ENCODE results near the gene ZNF750.

ZNF750 gene

DNA sequence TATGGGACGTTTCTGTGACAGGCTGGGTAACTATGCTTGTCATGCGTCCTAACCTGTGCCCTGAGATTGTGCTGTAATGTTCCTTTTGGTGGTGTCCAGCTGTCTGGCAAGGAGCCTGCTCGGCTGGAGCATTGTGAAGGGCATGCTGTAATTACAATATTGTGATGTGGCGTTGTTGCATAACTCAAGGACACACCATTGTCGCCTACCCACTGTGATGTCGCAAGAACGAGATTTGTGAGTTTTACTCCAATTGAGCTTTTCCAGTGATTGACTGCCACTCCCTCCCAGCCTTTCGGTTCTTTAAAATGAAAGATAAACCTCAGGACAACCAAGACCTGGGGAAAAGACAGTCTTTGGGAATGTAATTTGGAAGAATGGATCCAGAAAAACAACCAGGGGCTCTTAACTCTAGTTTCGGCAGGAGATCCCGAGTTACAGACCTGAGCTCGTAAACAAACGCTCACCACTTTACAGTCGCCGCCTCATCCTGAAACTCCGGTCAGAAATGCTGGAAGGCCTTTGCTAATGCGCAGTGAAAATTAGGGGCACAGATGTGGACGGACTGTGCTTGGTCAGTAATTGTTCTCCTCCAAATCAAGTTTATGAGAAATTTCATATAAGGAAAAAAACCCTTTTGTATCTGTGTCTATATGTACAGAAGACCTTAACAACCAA lies 1.3 kb downstream of the ZNF750 start (continued):
- TF ChIP-seq ZNF148 (tag by site-specific recombination; IDR thresholded peaks at IDR 0.05; ENCODE audit: borderline replicate concordance) = no peak
- TF ChIP-seq, protein P1, sequence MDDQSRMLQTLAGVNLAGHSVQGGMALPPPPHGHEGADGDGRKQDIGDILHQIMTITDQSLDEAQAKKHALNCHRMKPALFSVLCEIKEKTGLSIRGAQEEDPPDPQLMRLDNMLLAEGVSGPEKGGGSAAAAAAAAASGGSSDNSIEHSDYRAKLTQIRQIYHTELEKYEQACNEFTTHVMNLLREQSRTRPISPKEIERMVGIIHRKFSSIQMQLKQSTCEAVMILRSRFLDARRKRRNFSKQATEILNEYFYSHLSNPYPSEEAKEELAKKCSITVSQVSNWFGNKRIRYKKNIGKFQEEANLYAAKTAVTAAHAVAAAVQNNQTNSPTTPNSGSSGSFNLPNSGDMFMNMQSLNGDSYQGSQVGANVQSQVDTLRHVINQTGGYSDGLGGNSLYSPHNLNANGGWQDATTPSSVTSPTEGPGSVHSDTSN (CRISPR knock-in tag; IDR thresholded peaks at IDR 0.05) = no peak
- TF ChIP-seq ZNF274 (IDR thresholded peaks at IDR 0.05; ENCODE audit: low read length) = no peak
- TF ChIP-seq ZNF274 (tag by site-specific recombination; IDR thresholded peaks at IDR 0.05; ENCODE audit: borderline replicate concordance) = no peak
- TF ChIP-seq ZNF416 (tag by site-specific recombination; IDR thresholded peaks at IDR 0.05) = no peak
- TF ChIP-seq KLF9 (tag by site-specific recombination; IDR thresholded peaks at IDR 0.05; ENCODE audit: low read depth) = no peak
- no peak for TF ChIP-seq ZNF223 (tag by site-specific recombination; IDR thresholded peaks at IDR 0.05)
- TF ChIP-seq ZEB2 (tag by site-specific recombination; IDR thresholded peaks at IDR 0.05) = no peak
- no peak for TF ChIP-seq ZNF473 (tag by site-specific recombination; IDR thresholded peaks at IDR 0.05)
- peak; percentile 42; the same call in 1 of the 2 replicates for TF ChIP-seq ATF2 (tag by site-specific recombination; IDR thresholded peaks at IDR 0.05; ENCODE audit: low read depth)
- peak; percentile 84 for TF ChIP-seq ZNF600 (tag by site-specific recombination; IDR thresholded peaks at IDR 0.05)
- TF ChIP-seq ZBTB17 (tag by site-specific recombination; IDR thresholded peaks at IDR 0.05) = 0 out of 2 replicates have a peak, but pooled peaks have one; percentile 15
- TF ChIP-seq ZNF24 (tag by site-specific recombination; IDR thresholded peaks at IDR 0.05) = peak; percentile 20; the same call in 1 of the 2 replicates
- TF ChIP-seq ZNF629 (tag by site-specific recombination; IDR thresholded peaks at IDR 0.05) = 0 out of 2 replicates have a peak, but pooled peaks have one; percentile 19
- peak; percentile 97 for TF ChIP-seq ZNF341 (tag by site-specific recombination; IDR thresholded peaks at IDR 0.05; ENCODE audit: low read depth)
- no peak for TF ChIP-seq ZBTB44 (tag by site-specific recombination; IDR thresholded peaks at IDR 0.05)
- TF ChIP-seq EGR2 (tag by site-specific recombination; IDR thresholded peaks at IDR 0.05; ENCODE audit: low read depth) = no peak

DNA sequence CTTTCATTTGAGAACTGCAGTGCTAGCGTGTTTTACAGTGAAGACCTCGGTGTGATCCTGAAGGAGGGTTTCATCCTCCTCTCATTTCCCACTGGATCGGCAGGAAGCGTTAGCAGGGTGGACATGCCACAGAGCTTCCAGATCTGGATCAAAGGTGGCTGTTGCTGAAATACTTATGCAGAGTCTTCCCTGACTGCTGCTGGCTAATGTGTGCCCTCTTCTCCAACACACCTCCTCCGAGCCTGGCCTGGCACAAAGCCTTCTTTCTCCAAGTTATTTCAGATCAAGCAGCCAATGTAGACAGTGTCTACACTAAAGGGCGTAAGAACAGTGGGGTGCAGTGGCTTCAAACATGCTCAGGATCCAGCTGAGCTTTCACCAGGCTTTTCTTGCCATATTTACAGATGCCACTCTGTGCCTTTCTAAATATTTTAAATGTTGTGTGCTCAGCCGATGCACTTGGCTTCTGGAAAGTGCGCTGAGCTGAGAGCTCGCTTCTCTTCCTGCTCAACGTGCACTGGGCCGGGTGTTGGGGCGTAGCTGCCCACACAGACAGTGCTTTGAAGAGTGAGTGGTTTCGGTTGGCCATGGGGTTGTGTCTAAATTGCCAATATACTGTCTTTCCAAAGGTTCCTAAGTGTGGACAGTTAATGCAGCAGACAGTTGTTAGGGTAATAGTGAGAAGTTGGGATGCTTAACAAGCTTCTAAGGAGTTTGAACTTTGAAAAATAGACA lies 2.1 kb downstream of the ZNF750 start:
- Histone ChIP-seq H3K4me3 (ENCODE audit: low read depth, low read length) (no peak overlapping the region), H3K4me1 (ENCODE audit: control insufficient read depth, insufficient read depth, low read length) (no peaks in the 10 kb centered on the region), H3K9me3 (ENCODE audit: control insufficient read depth, insufficient read depth, low read depth, low read length) (no peaks in the 10 kb centered on the region), H3K27ac (ENCODE audit: extremely low read depth, low read depth, low read length) (no peak overlapping the region), H3K36me3 (ENCODE audit: control insufficient read depth in 2 of 2, insufficient read depth in 1 of 2, low read length in 2 of 2) (peaks cover 0 to 8% of the 10 kb centered on the region in 2 experiments; a peak in 2 of 3 replicates)
- TF ChIP-seq, protein P2, sequence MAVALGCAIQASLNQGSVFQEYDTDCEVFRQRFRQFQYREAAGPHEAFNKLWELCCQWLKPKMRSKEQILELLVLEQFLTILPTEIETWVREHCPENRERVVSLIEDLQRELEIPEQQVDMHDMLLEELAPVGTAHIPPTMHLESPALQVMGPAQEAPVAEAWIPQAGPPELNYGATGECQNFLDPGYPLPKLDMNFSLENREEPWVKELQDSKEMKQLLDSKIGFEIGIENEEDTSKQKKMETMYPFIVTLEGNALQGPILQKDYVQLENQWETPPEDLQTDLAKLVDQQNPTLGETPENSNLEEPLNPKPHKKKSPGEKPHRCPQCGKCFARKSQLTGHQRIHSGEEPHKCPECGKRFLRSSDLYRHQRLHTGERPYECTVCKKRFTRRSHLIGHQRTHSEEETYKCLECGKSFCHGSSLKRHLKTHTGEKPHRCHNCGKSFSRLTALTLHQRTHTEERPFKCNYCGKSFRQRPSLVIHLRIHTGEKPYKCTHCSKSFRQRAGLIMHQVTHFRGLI (tag by site-specific recombination; IDR thresholded peaks at IDR 0.05) = 0 out of 2 replicates have a peak, but pooled peaks have one; percentile 20
- TF ChIP-seq ZNF473 (tag by site-specific recombination; IDR thresholded peaks at IDR 0.05) = no peak
- ChIA-PET CTCF (interaction anchor here (0.6 to 1.9 kb wide), 4 partner anchors 17 to 76 kb away, joined by 3 to 6 read pairs (median 4); no protein-coding TSS in a partner anchor), POLR2A (no interaction called here)

All from HEK293 (cell line).